GM10266 (cell line): Measurements from ENCODE around the gene FGD5.

Experiments used
- DNase-seq: peaks from one replicate; pipeline ENCODE4 v3.0.0; 2012; ENCODE audit errors: extremely low spot score
- CTCF ChIP-seq: IDR thresholded peaks from 2 replicates; pipeline ENCODE4 v1.5.1; 2012; ENCODE audit warnings: mild to moderate bottlenecking, low read depth; ENCODE audit not compliant: control insufficient read depth, insufficient read depth; ENCODE audit errors: missing control alignments

The FGD5 gene

GRCh38 chr3:14847613-14848541, 29.1 kb downstream of the FGD5 start:
- no peak for DNase-seq
- no peak for TF ChIP-seq CTCF

- DNase-seq = no peak
- no peak for TF ChIP-seq CTCF
Measured at GRCh38 chr3:14848906-14849305, 30.1 kb downstream of the FGD5 start.

GRCh38 chr3:14849638-14850230, 31.0 kb downstream of the FGD5 start:
- DNase-seq = no peak
- TF ChIP-seq CTCF = no peak

GRCh38 chr3:14852058-14852594, 33.4 kb downstream of the FGD5 start:
- no peak for DNase-seq
- TF ChIP-seq CTCF = no peak

DNA sequence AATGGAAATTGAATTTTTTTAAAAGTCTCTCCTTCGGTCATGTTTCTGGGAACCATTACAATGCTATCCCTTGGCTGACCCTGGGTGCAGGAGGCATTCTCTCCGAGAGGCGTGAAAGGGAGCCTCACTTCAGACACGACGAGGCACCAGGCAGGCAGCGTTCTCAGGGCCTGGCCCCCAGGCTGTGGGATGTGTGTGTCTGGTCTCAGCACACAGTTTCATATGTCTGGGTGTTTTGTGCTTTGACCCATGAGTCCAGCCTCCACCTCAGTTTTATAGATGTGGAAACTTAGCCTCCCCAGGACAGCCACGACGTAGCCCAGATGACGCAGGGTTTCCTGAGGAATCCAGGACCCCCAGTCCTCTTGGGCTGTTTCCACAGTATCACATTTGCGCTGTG, 34.0 kb downstream of the FGD5 start:
- no peak for DNase-seq
- no peak for TF ChIP-seq CTCF

DNA sequence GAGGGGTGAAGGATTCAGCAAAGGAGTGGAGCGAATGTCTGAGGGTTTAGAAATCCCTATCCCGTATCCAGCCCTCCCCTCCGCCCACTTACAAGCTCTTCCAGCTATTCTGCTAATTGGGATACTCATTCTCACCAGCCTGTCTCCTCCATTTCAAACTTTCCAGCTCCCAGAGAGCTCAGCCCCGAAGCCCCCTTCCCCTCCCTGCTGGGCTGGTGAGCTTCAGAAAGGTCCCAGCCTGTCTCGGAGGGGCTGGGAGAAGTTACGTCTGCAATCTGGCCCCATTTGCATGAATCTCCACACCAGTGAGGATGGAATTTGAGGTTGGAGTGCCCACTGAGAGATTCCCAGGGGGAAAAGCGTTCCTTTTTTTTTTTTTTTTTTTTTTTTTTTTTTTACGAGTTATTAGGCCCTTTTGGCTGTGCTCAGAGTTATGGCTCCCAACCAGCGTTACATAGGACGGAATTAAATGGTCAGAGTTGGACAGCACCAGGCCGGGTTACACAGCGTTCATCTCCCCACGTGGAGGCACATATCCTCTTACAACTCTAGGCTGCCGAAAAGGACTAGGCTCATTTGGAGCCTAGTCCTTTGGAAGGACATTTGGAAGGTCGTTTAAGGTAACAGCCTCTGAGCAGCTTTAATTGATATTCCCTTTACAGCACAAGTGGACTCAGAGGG, 34.6 kb downstream of the FGD5 start:
- DNase-seq = no peak
- no peak for TF ChIP-seq CTCF

DNA sequence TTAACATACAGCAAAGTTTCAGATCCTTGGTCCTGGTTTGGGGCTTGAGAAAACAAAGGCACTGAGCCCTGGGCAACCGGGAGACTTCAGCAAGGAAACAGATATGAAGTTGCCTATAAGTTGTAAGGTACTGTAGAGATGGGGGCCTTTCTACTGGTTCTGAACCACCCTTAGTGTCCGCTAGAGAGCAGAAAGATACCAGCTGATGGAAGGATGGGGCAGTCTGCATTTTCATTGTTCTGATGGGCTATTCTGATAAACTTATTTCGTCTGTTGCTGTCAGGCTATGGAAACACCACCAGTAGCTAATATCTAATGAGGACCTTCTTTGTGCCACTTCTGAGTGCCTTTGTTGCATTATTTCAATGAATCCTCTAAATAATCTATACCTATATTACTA, 38.7 kb downstream of the FGD5 start:
- DNase-seq = no peak

More for the DNA sequence above, 38.7 kb downstream of the FGD5 start:
- TF ChIP-seq CTCF = no peak
